GM23338 (cell line): ENCODE results near the gene MUC6. TPM values are rescaled to one million over a fixed set of nuclear protein-coding genes. Genes with fewer than 3 reads are reported as not detected.

ENCODE experiments used
- ATAC-seq: fragments of 200-7000 bp; cut with Tn5 transposase; 3 replicates; pipeline ENCODE4 v1.9.1; 2020
- DNase-seq: peaks from one replicate; pipeline ENCODE4 v3.0.0-alpha.2; 2015; ENCODE audit warnings: low spot score
- H2AFZ ChIP-seq: fragments of 200-600 bp; sonication (generic); 2 replicates; pipeline ENCODE4 v1.8.0; 2016; ENCODE audit warnings: antibody characterized with exemption, mild to moderate bottlenecking, moderate library complexity
- H3F3A ChIP-seq: fragments of 200-600 bp; sonication (generic); replicated peaks from 2 replicates; pipeline ENCODE4 v1.8.0; 2017; ENCODE audit warnings: antibody characterized with exemption, mixed run types, low read depth
- H3K27ac ChIP-seq: fragments of 200-600 bp; sonication (generic); 2 replicates; pipeline ENCODE4 v1.6.1; 2016; ENCODE audit warnings: low read depth
- H3K27me3 ChIP-seq: fragments of 200-600 bp; sonication (generic); 2 replicates; pipeline ENCODE4 v1.8.0; 2016; ENCODE audit warnings: mild to moderate bottlenecking, mixed run types, moderate library complexity; ENCODE audit not compliant: insufficient read depth
- H3K36me3 ChIP-seq: fragments of 200-600 bp; sonication (generic); 2 replicates; pipeline ENCODE4 v1.8.0; 2016; ENCODE audit warnings: mild to moderate bottlenecking; ENCODE audit not compliant: insufficient read depth
- H3K4me1 ChIP-seq: fragments of 200-600 bp; sonication (generic); 2 replicates; pipeline ENCODE4 v1.8.0; 2016; ENCODE audit warnings: mild to moderate bottlenecking, moderate library complexity; ENCODE audit not compliant: insufficient read depth
- H3K4me2 ChIP-seq: fragments of 200-600 bp; sonication (generic); 2 replicates; pipeline ENCODE4 v1.7.1; 2017; ENCODE audit warnings: mixed run types
- H3K4me3 ChIP-seq: fragments of 200-600 bp; sonication (generic); 2 replicates; pipeline ENCODE4 v1.6.1; 2016; ENCODE audit warnings: mixed run types
- H3K79me2 ChIP-seq: fragments of 200-600 bp; sonication (generic); replicated peaks from 2 replicates; pipeline ENCODE4 v1.8.0; 2017; ENCODE audit warnings: mild to moderate bottlenecking; ENCODE audit not compliant: insufficient read depth
- H3K9me2 ChIP-seq: fragments of 200-600 bp; sonication (generic); 2 replicates; pipeline ENCODE4 v1.8.0; 2017; ENCODE audit not compliant: insufficient read depth
- H4K20me1 ChIP-seq: fragments of 200-600 bp; sonication (generic); replicated peaks from 2 replicates; pipeline ENCODE4 v1.8.0; 2017; ENCODE audit warnings: mild to moderate bottlenecking; ENCODE audit not compliant: insufficient read depth
- H3K27ac Mint-ChIP-seq: 2 replicates; pipeline ENCODE4 v1.8.0; 2020; ENCODE audit warnings: inconsistent platforms, mild to moderate bottlenecking, moderate library complexity, mixed read lengths
- H3K27me3 Mint-ChIP-seq: 3 replicates; pipeline ENCODE4 v1.8.0; 2022; ENCODE audit warnings: low read depth, mild to moderate bottlenecking, moderate library complexity, mixed read lengths, inconsistent platforms; ENCODE audit not compliant: insufficient read depth, poor library complexity
- H3K36me3 Mint-ChIP-seq: 3 replicates; pipeline ENCODE4 v1.8.0; 2021; ENCODE audit warnings: low read depth, mild to moderate bottlenecking, inconsistent platforms, moderate library complexity, mixed read lengths
- H3K4me1 Mint-ChIP-seq: 3 replicates; pipeline ENCODE4 v1.8.0; 2020; ENCODE audit warnings: mild to moderate bottlenecking, inconsistent platforms, mixed read lengths
- H3K4me3 Mint-ChIP-seq: 3 replicates; pipeline ENCODE4 v1.8.0; 2021; ENCODE audit warnings: moderate library complexity, mild to moderate bottlenecking, inconsistent platforms, mixed read lengths
- H3K9me3 Mint-ChIP-seq: 3 replicates; pipeline ENCODE4 v1.8.0; 2020; ENCODE audit warnings: moderate library complexity, mild to moderate bottlenecking, inconsistent platforms, mixed read lengths
- CREB1 ChIP-seq: fragments of 250-450 bp; sonication (Bioruptor Pico); IDR thresholded peaks from 2 replicates; pipeline ENCODE4 v1.5.0; 2020; ENCODE audit warnings: low read depth, mild to moderate bottlenecking, moderate library complexity
- EZH2 ChIP-seq: fragments of 200-600 bp; sonication (generic); IDR thresholded peaks from one replicate; pipeline ENCODE4 v1.8.0; 2017; ENCODE audit warnings: antibody characterized with exemption, mild to moderate bottlenecking, low read depth; ENCODE audit not compliant: unreplicated experiment
- EZH2phosphoT487 ChIP-seq: fragments of 200-600 bp; sonication (generic); IDR thresholded peaks from one replicate; pipeline ENCODE4 v1.8.1; 2018; ENCODE audit warnings: antibody characterized with exemption; ENCODE audit not compliant: unreplicated experiment
- JUNB ChIP-seq: IDR thresholded peaks from one replicate; pipeline ENCODE4 v1.6.1; 2016; ENCODE audit warnings: antibody characterized with exemption; ENCODE audit not compliant: unreplicated experiment
- NANOG ChIP-seq: IDR thresholded peaks from 2 replicates; pipeline ENCODE4 v1.6.1; 2016; ENCODE audit warnings: antibody characterized with exemption, borderline replicate concordance
- POLR2AphosphoS5 ChIP-seq: IDR thresholded peaks from 2 replicates; pipeline ENCODE4 v1.6.1; 2016; ENCODE audit warnings: antibody characterized with exemption, low read depth
- STAT1 ChIP-seq: IDR thresholded peaks from one replicate; pipeline ENCODE4 v1.6.1; 2016; ENCODE audit warnings: antibody characterized with exemption; ENCODE audit not compliant: unreplicated experiment
- ZNF114 ChIP-seq: fragments of 250-450 bp; sonication (Bioruptor Pico); IDR thresholded peaks from 2 replicates; pipeline ENCODE4 v1.5.0; 2020; ENCODE audit warnings: mild to moderate bottlenecking, moderate library complexity
- ZNF331 ChIP-seq: fragments of 250-450 bp; sonication (Bioruptor Pico); IDR thresholded peaks from 2 replicates; pipeline ENCODE4 v1.5.0; 2020; ENCODE audit warnings: low read depth, mild to moderate bottlenecking, moderate library complexity
- ZNF462 ChIP-seq: fragments of 250-450 bp; sonication (Bioruptor Pico); IDR thresholded peaks from 2 replicates; pipeline ENCODE4 v1.5.0; 2020; ENCODE audit warnings: mild to moderate bottlenecking, moderate library complexity
- polyA plus RNA-seq: library from polyadenylated mRNA; unstranded; fragments of >200 nt; fragmentation: Nextera tagmentation; extraction: Ambion mirVana; gene quantifications from 2 replicates; pipeline ENCODE4 v1.2.1, GENCODE V29; 2016
- total RNA-seq: library from RNA; depleted of rRNA; stranded (reverse); fragments of >200 nt; shearing (Covaris generic); gene quantifications from 2 replicates; pipeline ENCODE4 v1.2.3, GENCODE V29; 2014

The MUC6 gene
- total and polyA plus RNA-seq, 2 experiments from 2014 or later, result not detected

DNA sequence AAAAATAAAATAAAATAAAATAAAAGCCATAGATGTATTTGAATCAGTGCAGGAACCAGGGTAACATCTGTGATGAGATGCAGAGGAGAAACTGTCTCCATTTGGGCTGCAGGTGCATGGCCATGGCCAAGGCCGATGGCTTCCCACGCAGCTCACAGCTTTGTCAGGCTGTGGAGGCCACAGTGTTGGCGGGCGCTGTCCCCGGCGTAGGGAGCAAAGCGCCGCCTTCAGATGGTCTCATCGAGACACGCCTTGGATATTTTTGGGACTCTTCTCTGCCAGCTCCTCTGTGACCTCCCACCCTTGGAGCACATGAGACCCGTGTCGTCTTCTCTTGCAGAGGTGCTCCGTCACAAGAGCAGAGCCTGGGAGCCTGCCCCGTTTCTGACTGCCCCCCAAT lies 38.6 kb downstream of the MUC6 start (continued):
- TF ChIP-seq ZNF462 (no peak), EZH2 (no peak), ZNF331 (CRISPR knock-in tag) (no peak), JUNB (no peak), STAT1 (no peak), NANOG (no peak)

DNA sequence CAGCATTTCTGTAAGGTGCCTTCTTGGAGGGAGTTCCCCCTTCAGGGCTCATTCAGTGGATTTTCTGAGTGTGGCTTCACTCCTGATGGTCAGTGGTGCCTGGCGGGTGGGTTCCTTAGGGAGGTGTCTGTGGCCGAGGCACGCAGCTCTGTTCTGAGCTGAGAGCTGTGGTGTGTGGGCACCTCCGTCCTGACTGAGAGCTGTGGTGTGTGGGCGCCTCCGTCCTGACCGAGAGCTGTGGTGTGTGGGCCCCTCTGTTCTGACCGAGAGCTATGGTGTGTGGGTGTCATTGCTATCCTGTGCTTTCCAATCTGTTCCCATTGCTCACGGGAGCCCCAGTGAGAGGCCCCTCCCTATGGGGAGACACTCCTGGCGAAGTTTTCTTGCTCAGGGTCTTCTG lies 39.8 kb downstream of the MUC6 start:
- H3K4me3 ChIP-seq, result no peak overlapping the region
- Mint-ChIP-seq H3K4me3 (no peak overlapping the region), H3K27ac (no peak overlapping the region; the same call in 1 of the 2 replicates), H3K4me1 (peaks cover 2% of the 10 kb centered on the region; the same call in 1 of the 3 replicates), H3K36me3 (peaks cover 49% of the 10 kb centered on the region), H3K27me3 (peaks cover 14% of the 10 kb centered on the region), H3K9me3 (peaks cover 3% of the 10 kb centered on the region; the same call in 2 of the 3 replicates)
- no peaks in the 10 kb centered on the region for H3K4me1 ChIP-seq
- DNase-seq (no peak), ATAC-seq (no peak)
- H3K9me2 ChIP-seq, result no peaks in the 10 kb centered on the region
- H3K27me3 ChIP-seq, result no peaks in the 10 kb centered on the region
- H2AFZ ChIP-seq, result no peak overlapping the region
- H3K4me2 ChIP-seq, result no peak overlapping the region
- no peaks in the 10 kb centered on the region; the same call in 1 of the 2 replicates for H3K36me3 ChIP-seq
- H3K79me2 ChIP-seq, result no peaks in the 10 kb centered on the region
- H3K27ac ChIP-seq, result no peak overlapping the region
- no peaks in the 10 kb centered on the region for H3F3A ChIP-seq
- no peaks in the 10 kb centered on the region for H4K20me1 ChIP-seq
- TF ChIP-seq EZH2phosphoT487, result no peak
- no peak for TF ChIP-seq ZNF462
- TF ChIP-seq POLR2AphosphoS5, result no peak
- TF ChIP-seq CREB1, result no peak
- TF ChIP-seq ZNF114, result no peak
